NCI-H2107 (cell line): Measurements from ENCODE around the gene STAC3.

ENCODE experiments used
- DNase-seq: peaks from one replicate; lab custom pipeline; 2025; lab: John Stamatoyannopoulos, UW

The STAC3 gene

DNA sequence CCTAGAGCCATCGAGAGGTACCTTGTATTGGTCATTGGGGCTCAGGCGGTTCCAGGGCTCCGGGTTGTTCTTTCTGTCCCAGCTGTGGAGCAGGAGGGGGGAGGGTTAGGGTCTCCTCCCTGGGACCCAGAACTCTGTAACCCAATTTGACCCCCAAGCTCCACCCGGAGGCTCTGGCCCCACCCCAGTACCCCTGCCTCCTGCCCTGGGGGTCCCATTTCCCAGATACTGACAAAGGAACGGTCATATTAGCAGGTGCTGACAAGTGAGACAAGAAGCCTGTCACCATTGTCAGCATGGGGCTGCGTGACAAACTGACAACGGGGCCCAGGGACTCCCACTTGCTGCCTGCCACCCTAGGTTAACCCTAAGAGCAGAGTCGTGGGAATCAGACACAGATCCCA is 15.3 kb downstream of the STAC3 start:
- no peak for DNase-seq

DNA sequence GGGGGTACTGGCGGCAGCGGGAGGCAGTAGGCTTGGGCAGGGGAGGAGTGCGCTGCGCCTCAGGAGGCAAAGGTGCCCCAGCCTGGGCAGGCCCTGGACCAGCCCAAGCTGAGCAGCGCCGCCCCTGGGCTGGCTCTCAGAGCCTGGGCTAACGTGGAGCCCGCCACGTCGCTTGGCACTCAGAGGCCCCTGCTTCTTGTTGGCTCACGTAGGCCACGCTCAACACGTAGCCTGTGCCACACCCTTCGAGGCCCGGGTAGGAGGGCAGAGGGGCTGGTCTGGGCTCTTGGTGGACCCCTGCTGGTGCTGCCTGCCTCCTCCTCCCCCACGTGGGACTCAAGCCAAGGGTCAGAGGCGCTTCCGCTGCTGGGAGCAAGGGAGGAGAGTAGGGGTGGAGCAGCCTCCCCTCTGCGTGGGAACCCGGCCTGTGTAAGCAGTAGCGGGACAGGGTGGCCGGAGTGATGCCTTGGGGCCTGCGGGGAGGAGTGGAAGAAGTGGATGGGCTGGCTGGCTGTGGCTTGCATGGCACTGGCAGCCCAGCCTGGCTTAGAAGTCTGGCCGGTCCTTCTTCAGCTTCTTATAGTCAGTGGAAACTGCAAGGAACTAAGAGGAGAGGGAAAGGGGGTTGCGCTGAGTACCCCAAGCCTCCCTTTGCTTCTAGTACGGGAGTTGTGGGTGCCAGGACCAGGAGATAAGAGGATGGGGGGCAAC is 15.8 kb downstream of the STAC3 start:
- peak; percentile 58 for DNase-seq

DNA sequence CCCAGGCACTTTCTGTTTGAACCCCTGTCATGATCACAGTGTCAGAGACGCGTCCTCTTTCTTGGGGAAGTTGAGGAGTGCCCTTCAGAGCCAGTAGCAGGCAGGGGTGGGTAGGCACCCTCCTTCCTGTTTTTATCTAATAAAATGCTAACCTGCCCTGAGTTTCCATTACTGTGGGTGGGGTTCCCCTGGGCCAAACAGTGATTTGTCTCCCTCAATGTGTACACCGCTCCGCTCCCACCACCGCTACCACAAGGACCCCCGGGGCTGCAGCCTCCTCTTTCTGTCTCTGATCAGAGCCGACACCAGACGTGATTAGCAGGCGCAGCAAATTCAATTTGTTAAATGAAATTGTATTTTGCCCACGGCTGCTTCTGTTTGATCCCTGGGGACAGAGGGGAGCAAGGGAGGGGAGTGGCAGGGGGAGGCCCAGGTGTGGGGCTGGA is 16.4 kb downstream of the STAC3 start:
- DNase-seq = no peak

DNA sequence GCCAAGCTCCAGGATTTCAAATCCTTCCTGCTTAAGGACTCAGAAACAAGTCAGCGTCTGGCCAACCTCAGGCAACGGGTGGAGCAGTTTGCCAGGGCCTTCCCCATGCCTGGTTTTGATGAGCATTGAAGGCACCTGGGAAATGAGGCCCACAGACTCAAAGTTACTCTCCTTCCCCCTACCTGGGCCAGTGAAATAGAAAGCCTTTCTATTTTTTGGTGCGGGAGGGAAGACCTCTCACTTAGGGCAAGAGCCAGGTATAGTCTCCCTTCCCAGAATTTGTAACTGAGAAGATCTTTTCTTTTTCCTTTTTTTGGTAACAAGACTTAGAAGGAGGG is 16.8 kb downstream of the STAC3 start:
- no peak for DNase-seq

DNA sequence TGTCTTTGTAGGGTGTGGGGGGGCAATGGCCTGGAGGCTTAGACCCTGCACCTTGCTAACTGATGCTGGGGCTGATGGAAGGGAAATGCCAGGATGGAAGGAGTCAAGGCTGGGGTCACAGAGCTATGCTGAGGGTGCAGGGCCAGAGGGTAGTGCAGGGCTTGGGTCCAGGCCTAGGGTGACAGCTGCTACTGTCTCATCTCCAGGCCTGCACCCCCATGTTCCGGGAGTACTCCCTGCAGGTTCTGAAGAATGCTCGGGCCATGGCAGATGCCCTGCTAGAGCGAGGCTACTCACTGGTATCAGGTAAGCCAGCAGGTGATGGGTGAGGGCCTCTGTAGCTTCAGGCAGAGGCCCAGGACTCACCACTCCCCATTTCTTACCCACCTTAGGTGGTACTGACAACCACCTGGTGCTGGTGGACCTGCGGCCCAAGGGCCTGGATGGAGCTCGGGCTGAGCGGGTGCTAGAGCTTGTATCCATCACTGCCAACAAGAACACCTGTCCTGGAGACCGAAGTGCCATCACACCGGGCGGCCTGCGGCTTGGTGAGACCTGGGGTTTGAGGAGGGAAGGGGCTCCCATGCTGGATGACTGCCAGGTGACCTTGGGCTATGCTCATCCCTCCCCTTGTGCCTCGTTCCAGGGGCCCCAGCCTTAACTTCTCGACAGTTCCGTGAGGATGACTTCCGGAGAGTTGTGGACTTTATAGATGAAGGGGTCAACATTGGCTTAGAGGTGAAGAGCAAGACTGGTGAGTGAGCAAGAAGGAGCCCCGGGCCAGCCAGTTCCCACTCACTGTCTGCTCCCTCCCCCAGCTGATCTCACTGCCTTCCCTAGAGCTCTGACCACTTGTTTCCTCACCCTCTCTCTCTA is 17.4 kb downstream of the STAC3 start:
- no peak for DNase-seq

DNA sequence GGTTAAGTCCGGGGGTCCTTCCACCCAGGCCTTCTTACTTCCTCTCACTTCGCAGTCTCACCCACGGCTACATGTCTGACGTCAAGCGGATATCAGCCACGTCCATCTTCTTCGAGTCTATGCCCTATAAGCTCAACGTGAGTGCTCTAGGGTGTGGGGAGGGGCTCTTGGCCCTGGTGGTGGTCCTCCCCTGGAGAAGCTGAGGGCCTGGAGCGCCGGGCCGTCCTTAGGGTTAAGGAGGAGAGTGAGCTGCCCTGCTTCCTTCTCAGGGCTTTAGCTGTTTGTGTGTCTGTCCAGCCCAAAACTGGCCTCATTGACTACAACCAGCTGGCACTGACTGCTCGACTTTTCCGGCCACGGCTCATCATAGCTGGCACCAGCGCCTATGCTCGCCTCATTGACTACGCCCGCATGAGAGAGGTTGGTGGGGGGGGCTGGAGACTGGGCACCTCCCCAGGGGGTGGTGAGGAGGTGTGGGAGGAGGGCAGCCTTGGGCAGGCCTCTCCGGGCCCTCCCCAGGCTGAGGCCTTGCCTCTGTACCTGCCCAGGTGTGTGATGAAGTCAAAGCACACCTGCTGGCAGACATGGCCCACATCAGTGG is 18.7 kb downstream of the STAC3 start:
- no peak for DNase-seq

DNA sequence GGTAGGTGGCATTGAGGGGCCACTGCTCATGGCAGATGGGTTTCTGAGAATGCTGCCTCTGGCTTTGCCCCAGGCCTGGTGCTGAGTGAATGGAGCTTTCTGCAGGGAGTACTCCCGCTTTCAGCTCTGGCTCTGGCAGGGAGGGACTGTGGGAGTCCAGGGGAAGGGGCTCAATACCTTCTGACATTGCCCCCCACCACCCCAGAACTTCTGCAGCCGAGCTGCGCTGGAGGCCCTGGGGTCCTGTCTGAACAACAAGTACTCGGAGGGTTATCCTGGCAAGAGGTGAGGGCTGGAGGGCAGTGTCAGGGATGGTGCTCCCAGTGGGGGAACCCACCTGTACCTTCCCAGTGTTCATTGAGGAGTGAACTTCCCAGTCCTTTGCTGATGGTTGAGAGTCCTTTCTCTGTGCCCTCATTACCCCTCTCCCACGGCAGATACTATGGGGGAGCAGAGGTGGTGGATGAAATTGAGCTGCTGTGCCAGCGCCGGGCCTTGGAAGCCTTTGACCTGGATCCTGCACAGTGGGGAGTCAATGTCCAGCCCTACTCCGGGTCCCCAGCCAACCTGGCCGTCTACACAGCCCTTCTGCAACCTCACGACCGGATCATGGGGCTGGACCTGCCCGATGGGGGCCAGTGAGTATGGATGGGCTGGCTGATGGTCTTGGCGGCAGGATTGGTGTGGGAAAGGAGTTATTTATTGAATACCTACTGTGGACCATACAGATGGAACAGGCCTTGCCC is 19.5 kb downstream of the STAC3 start:
- DNase-seq = no peak

DNA sequence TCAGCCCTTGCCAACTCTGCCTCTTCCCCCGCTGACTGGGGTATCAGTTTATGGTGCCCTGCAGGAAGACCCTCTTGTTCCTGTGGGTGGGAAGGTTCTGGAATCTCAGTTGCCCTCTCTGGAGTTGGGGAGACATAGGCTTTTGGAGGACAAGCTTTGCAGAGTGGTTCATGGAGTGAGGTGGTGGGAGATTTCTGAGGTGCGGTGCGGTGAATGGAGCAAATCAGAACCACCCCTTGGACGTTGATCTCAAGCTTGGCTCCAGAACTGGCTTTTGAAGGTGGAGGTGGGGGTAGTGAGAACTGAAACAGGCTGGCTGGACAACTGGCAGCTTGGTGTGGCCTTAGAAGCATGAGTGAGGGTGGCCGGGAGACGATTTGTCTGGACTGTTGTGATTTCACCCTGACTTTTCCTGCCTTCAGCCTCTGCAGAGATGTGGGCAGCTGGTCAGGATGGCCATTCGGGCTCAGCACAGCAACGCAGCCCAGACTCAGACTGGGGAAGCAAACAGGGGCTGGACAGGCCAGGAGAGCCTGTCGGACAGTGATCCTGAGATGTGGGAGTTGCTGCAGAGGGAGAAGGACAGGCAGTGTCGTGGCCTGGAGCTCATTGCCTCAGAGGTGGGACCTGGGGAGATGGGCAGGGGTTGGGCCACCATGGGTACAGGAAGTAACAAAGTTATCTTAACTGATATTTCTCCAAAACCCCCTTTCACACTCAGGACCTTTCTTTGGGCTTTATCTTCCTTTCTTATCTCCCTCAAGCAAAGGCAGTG is 20.4 kb downstream of the STAC3 start:
- DNase-seq = no peak

DNA sequence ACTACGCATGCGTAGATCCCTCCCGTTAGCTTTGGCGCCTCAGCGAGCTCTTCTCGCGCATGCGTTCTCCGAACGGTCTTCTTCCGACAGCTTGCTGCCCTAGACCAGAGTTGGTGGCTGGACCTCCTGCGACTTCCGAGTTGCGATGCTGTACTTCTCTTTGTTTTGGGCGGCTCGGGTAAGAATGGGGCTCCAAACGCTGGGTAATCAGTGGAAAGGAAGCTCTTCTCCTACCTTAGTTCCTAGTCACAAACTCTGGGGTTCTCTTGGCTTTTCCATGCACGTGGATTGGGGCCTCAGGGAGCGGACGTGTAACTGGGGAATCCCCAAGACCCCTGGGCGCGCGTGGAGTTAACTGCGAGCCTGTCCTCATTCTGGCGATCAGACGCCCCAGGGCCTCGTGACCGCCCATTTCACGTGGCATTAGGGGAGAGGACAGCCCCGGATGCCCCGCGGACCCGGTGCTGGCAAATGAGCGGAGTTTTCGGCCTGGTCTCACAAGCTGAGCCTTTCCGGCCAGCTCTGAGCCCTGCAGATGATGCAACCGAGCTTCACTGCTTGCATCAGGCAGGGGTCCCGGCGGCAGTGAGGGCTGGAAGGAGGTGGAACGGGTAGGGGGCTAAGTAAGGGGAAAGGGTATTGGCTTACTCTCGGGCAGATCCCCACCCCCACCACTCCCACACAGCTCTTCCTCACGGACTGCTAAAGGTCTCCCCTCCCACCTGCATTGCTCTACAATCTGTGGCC is 21.2 kb downstream of the STAC3 start, which contains the start of gene SHMT2:
TSS of gene SHMT2 (plus strand) at position 78 of the 747 bp plus-strand sequence. CDS start at position 146, 68 bp downstream.
- peak; percentile 94 for DNase-seq

DNA sequence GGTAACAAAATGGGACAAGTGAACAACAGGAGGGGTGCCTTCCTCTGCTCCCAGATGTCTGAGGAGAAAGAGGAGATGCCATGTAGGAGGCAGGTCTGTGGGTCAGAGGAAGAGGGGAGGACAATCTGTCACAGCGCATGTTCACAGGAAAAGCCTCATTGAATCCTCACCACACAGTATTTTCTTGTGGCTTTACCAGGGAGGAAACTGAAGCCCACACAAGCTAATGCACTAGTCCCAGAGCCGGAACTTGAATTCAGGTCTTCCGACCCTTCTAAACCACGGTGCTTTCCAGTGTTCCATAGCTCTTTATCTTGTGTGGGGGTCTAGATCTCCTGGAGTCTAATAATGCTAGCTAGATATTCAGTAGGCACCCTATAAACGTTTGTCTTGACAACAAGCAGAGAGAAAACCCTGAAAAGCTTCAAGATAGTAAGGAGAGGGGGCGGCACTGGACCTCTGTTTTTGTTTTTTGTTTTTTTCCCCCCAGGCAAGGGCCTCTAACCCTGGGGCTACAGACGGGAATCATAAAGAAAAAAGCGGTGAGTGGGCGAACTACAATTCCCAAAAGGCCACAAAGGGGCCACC is 21.8 kb downstream of the STAC3 start:
- no peak for DNase-seq

DNA sequence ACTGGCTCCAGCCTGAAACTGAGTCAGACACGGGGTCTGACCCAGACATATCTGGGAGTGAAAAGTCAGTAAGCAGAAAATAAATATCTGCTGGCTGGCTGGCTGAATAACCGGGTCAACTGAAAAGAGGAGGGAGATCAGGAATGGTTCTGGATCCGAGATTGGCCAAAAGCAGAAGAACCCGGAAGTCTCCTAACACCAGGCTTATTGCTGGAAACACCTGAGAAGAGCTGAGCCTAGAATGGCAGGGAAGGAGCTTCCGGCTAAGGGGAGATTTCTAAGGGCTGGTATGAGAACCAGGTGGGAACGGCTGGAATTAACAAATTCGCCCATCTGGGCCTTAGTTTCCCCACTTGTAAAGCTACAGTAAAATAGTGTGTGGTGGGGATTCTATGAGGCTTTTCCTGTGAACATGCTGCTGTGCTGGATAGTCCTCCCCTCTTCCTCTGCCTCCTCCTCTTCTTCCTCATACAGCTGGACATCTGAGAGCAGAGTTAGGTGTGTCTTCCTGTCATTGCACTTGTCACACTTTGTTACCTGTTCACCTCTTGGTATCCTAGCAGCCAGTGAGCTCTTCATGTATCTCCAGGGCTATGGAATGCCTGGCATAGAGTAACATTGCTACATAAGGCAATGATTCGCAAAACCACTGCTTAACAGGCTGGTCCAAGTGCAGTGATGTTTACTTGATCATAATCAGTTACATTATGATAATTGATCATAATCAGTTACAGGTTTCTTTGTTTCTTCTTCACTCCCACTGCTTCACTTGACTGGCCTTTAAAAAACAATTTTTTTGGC is 23.5 kb downstream of the STAC3 start:
- DNase-seq = no peak

DNA sequence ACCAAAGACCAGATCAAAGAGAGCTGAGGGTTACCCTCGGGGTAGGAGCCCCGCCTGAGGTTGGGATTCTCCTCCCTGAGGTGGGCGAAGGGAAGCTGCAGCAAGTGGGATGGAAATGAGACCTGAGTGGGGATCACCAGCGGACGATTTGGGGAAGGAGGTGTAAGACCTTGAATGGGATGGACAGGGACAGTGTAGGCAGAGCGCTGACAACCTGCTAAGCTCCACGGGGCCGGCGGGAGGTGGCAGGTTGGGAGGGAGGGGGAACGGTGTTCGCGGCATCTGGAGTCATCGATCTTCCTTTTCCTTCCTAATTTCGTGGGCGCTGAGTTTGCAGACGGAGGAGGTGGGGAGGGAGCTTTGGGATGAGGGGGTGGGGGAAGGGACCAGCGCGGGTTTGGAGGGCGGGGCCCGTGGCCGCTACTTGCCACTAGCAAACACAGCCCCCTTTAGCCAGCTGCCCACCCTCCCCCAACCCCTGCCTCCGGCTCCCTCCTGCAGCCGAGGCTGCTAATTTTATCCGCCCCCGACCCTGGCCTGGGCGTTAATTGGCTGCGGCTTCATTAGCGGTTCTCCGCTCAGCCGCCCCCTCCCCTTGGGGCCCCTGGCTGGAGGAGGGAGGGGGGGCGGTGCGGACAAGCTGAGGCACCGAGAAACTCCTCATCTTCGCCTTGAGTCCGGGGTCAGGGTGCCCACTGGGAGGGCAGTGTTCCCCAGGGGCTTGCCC is 24.2 kb downstream of the STAC3 start:
- DNase-seq = no peak

DNA sequence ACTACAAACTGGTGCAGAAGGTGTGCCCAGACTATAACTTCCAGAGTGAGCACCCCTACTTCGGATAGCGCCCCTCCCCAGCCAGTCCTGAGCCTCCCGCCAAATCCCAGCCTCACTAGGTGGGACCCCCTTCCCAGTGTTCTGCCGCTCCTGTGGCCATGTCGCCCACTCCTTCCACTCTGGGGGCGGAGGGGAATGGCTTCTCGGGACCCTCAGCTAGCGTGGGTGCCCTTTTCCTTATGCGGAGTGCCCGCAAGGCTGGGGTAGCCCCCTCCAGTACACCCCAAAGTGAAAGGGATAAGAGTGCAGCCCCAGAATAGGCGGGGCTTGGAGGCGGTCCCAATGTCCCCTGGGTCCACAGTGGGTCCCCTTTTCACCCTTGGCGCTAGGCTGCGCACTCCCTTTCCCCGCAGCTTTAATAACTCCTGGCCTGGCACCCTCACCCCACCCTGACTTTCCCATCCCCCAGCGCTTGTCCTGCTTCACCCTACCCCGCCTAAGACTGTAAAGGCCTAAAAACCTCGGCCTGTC is 25.2 kb downstream of the STAC3 start:
- DNase-seq = no peak

DNA sequence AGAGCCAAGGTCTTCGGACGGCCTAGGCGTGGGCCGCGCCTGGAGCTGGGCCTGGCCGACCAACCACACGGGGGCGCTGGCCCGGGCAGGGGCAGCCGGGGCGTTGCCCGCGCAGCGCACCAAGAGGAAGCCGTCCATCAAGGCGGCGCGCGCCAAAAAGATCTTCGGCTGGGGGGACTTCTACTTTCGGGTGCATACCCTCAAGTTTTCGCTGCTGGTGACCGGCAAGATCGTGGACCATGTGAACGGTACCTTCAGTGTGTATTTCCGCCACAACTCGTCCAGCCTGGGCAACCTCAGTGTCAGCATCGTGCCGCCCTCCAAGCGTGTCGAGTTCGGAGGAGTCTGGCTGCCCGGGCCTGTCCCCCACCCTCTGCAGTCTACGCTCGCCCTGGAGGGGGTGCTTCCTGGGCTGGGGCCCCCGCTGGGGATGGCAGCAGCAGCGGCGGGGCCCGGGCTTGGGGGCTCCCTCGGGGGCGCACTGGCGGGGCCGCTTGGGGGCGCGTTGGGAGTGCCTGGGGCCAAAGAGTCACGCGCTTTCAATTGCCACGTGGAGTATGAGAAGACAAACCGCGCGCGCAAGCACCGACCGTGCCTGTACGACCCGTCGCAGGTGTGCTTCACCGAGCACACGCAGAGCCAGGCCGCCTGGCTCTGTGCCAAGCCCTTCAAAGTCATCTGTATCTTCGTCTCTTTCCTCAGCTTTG is 25.9 kb downstream of the STAC3 start:
- DNase-seq = no peak

DNA sequence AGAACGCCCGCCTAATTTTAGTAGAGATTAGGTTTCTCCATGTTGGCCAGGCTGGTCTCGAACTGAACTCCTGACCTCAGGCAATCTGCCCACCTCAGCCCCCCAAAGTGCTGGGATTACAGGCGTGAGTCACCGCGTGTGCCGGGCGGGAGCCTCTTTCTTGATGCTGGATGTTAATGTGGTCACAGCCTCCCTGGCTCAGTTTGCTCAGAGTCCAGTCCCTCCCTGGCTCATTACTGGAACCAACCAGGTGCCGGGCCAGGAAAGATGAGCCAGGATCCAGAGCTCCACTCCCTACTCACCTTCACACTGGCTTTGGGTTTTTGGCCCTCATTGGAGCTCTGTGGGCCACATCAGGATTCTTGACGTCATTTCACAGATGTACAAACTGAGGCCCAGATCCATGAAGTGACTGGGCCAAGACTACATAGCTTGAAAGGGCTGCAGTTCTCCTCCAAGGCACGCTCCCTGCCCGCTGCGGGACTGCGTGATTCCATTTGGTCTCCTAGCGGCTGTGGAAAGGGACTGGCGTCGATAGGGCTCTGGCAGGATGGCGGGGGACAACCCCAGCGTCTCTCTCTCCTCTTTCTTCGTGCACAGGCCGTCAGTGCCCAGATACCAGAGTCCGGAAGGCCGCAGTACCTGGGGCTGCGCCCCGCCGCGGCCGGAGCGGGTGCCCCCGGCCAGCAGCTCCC is 26.6 kb downstream of the STAC3 start:
- DNase-seq = no peak

DNA sequence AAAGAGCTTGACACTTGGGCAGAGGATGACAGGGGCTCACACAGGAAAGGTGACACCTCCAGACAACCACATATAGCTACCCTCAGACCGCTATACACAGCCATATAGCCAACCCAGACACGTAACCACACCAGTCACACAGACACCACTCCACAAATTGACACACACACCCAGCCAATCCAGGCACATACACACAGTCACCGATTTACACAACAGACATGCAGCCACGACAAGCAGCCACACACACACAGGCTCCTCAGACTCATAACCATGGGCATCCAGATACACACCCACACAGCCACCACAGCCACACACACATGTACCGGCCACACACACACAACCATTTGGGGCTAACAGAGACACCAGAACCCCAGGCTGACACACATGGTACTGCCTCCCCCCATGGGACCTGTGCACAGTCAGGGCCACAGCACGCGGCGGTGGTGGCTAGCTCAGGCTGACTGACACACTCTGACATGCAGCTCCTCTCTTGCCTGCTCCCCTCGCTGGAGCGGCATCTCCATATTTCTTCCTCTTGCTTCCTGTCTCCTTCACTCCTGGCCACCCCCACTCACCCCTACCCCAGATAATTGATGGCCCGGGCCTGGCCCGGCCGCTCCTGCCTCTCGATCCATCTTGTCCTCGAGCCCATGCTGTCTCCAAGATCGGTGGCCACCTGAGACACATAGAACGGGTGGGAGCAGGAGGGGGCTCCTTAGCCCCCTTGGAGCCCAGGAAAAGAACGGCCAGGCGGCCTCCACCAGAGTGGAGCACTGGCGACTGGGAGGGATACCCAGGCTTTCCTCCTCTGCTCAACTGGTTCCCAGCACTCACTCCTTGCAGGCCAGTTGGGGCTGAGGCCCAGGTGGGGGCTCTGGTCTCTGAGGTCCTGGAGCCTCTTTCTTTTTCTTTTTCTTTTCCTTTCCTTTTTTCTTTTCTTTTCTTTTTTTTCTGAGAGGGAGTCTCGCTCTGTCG is 27.5 kb downstream of the STAC3 start:
- no peak for DNase-seq
